Keratinocyte (primary cell): ENCODE results near the gene SKA2.

Experiments
- CTCF ChIP-seq, 3 experiments: IDR thresholded peaks in 1 of 3; conservative IDR thresholded peaks in 1 of 3; optimal IDR thresholded peaks in 1 of 3; 2 replicates in 2 of 3; 3 replicates in 1 of 3; pipeline versions ENCODE3 to v1.5.1; 2011; ENCODE audit warnings: low read length in 3 of 3, mild to moderate bottlenecking in 3 of 3, moderate library complexity in 2 of 3, control low read depth in 1 of 3, inconsistent platforms in 1 of 3; ENCODE audit not compliant: insufficient read depth in 2 of 3; ENCODE audit errors: extremely low read depth in 1 of 3
- EZH2 ChIP-seq: IDR thresholded peaks from one replicate; pipeline ENCODE4 v1.6.1; 2012; ENCODE audit warnings: inconsistent platforms, mild to moderate bottlenecking, low read length, moderate library complexity

- no peak for TF ChIP-seq CTCF (optimal IDR thresholded peaks at IDR 0.05 in 1 of 3, IDR thresholded peaks at IDR 0.05 in 1 of 3, conservative IDR thresholded peaks at IDR 0.05 in 1 of 3; ENCODE audit: extremely low read depth in 1 of 3, insufficient read depth in 2 of 3, low read length in 3 of 3)
- TF ChIP-seq EZH2, result no peak
Measured at GRCh38 chr17:59152925-59153324, 2.1 kb downstream of the SKA2 start.
